Measurements from ENCODE around the gene CDH11. TPM values are rescaled to one million over a fixed set of nuclear protein-coding genes. Genes with fewer than 3 reads are reported as not detected.

Gene CDH11
- total RNA-seq, 1 experiment from 2014 or later = 297 TPM

- TF ChIP-seq, protein P1, sequence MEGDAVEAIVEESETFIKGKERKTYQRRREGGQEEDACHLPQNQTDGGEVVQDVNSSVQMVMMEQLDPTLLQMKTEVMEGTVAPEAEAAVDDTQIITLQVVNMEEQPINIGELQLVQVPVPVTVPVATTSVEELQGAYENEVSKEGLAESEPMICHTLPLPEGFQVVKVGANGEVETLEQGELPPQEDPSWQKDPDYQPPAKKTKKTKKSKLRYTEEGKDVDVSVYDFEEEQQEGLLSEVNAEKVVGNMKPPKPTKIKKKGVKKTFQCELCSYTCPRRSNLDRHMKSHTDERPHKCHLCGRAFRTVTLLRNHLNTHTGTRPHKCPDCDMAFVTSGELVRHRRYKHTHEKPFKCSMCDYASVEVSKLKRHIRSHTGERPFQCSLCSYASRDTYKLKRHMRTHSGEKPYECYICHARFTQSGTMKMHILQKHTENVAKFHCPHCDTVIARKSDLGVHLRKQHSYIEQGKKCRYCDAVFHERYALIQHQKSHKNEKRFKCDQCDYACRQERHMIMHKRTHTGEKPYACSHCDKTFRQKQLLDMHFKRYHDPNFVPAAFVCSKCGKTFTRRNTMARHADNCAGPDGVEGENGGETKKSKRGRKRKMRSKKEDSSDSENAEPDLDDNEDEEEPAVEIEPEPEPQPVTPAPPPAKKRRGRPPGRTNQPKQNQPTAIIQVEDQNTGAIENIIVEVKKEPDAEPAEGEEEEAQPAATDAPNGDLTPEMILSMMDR (conservative IDR thresholded peaks at IDR 0.05; ENCODE audit: low read depth, low read length) = no peak
- no peak for TF ChIP-seq EZH2 (IDR thresholded peaks at IDR 0.05; ENCODE audit: borderline replicate concordance, low read depth, low read length, poor library complexity, severe bottlenecking)
- ChIA-PET CTCF (no interaction called here), POLR2A (ENCODE audit: low non-redundant PET) (no interaction called here)
- intact Hi-C loops (cut with micrococcal nuclease; ENCODE audit: unreplicated experiment) = no loop called here
- peaks cover 56% of the 10 kb centered on the region for H3K36me3 ChIP-seq (ENCODE audit: insufficient read depth, low read length, poor library complexity, severe bottlenecking)
- H3K4me1 ChIP-seq (ENCODE audit: insufficient read depth, low read length, poor library complexity, severe bottlenecking) = peaks cover 28% of the 10 kb centered on the region
- H3K27me3 ChIP-seq (replicated peaks; ENCODE audit: insufficient read depth, low read depth, low read length, poor library complexity) = no peaks in the 10 kb centered on the region
- H3K27ac ChIP-seq (ENCODE audit: low read depth, low read length, poor library complexity, severe bottlenecking) = no peak overlapping the region
- DNase-seq (ENCODE audit: low spot score) = no peak
- no peak overlapping the region for H3K4me3 ChIP-seq (ENCODE audit: low read depth, low read length, poor library complexity, severe bottlenecking)
- BruUV-seq (replicated peaks) = no TSS peak
- H3K9me3 ChIP-seq (ENCODE audit: low read depth, low read length, poor library complexity, severe bottlenecking) = no peaks in the 10 kb centered on the region
These were observed 80.2 kb downstream of the CDH11 start for GRCh38 chr16:65041667-65042066.

DNA sequence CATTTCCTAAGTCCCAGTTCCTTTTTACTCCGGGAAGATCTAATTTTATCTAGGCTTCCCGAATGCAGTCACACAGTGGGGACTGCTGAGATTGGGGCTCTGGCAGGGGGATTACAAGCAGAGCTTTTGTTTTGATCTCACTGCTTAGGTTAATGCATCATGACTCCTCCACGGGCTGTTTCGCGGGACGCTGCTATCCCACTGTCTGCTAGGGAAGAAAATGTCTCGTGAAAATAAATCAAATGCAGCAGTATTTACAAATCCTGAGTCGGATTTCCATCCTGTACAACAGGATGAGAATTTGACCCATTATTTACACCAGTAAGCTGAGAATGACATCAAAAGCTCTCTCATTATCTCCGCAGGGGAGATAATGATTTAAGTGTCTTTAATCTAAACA lies 83.8 kb downstream of the CDH11 start:
- no peaks in the 10 kb centered on the region for H3K27me3 ChIP-seq (replicated peaks; ENCODE audit: insufficient read depth, low read depth, low read length, poor library complexity)
- DNase-seq (ENCODE audit: low spot score) = peak; percentile 82
- TF ChIP-seq, protein P1 (conservative IDR thresholded peaks at IDR 0.05; ENCODE audit: low read depth, low read length) = no peak
- TF ChIP-seq EZH2 (IDR thresholded peaks at IDR 0.05; ENCODE audit: borderline replicate concordance, low read depth, low read length, poor library complexity, severe bottlenecking) = no peak
- POLR2A ChIA-PET (ENCODE audit: low non-redundant PET) = no interaction called here
- no peak overlapping the region for H3K4me3 ChIP-seq (ENCODE audit: low read depth, low read length, poor library complexity, severe bottlenecking)
- peaks cover 27% of the 10 kb centered on the region for H3K4me1 ChIP-seq (ENCODE audit: insufficient read depth, low read length, poor library complexity, severe bottlenecking)
- H3K36me3 ChIP-seq (ENCODE audit: insufficient read depth, low read length, poor library complexity, severe bottlenecking) = peaks cover 35% of the 10 kb centered on the region
- no peak overlapping the region for H3K27ac ChIP-seq (ENCODE audit: low read depth, low read length, poor library complexity, severe bottlenecking)
- H3K9me3 ChIP-seq (ENCODE audit: low read depth, low read length, poor library complexity, severe bottlenecking) = no peaks in the 10 kb centered on the region
- CTCF ChIA-PET = no interaction called here
- intact Hi-C loops (cut with micrococcal nuclease; ENCODE audit: unreplicated experiment) = no loop called here
- no TSS peak for BruUV-seq (replicated peaks)

GRCh38 chr16:65037556-65037955 lies 84.3 kb downstream of the CDH11 start:
- TF ChIP-seq, protein P1 (conservative IDR thresholded peaks at IDR 0.05; ENCODE audit: low read depth, low read length) = no peak
- TF ChIP-seq EZH2 (IDR thresholded peaks at IDR 0.05; ENCODE audit: borderline replicate concordance, low read depth, low read length, poor library complexity, severe bottlenecking) = no peak
- Histone ChIP-seq H3K4me3 (ENCODE audit: low read depth, low read length, poor library complexity, severe bottlenecking) (no peak overlapping the region), H3K4me1 (ENCODE audit: insufficient read depth, low read length, poor library complexity, severe bottlenecking) (peaks cover 30% of the 10 kb centered on the region), H3K27ac (ENCODE audit: low read depth, low read length, poor library complexity, severe bottlenecking) (no peak overlapping the region), H3K9me3 (ENCODE audit: low read depth, low read length, poor library complexity, severe bottlenecking) (no peaks in the 10 kb centered on the region), H3K27me3 (replicated peaks; ENCODE audit: insufficient read depth, low read depth, low read length, poor library complexity) (no peaks in the 10 kb centered on the region), H3K36me3 (ENCODE audit: insufficient read depth, low read length, poor library complexity, severe bottlenecking) (peaks cover 29% of the 10 kb centered on the region)
- ChIA-PET CTCF (no interaction called here), POLR2A (ENCODE audit: low non-redundant PET) (no interaction called here)
- intact Hi-C loops (cut with micrococcal nuclease; ENCODE audit: unreplicated experiment) = no loop called here
- peak; percentile 19 for DNase-seq (ENCODE audit: low spot score)
- no TSS peak for BruUV-seq (replicated peaks)
